ENCODE results near the gene TAS2R41. TPM values are rescaled to one million over a fixed set of nuclear protein-coding genes. Genes with fewer than 3 reads are reported as not detected.
"Not testable (repeated sequence)": the region's sequence is repeated elsewhere in the genome, so short reads cannot be mapped to it uniquely, and the experiment has no call there.

TAS2R41 gene
- polyA plus RNA-seq, 12 donors: not detected

- DNase-seq: no peak
Measured at GRCh38 chr7:143516981-143517380, 39.3 kb downstream of the TAS2R41 start.

GRCh38 chr7:143518521-143518920 is 40.8 kb downstream of the TAS2R41 start:
- DNase-seq: no peak

GRCh38 chr7:143518941-143519340 is 41.3 kb downstream of the TAS2R41 start:
- DNase-seq: no peak

GRCh38 chr7:143519411-143520131 is 41.9 kb downstream of the TAS2R41 start:
- peak; percentile 61 for DNase-seq

- DNase-seq: not testable (repeated sequence)
Measured at GRCh38 chr7:143522309-143522916, 44.7 kb downstream of the TAS2R41 start.

Other genes starting within 250 kb of the TAS2R41 start
- gene GSTK1, start 214.4 kb upstream of the TAS2R41 start, polyA plus RNA-seq (ENCODE audit: insufficient read length in 12 of 12): 100 to 1,000 TPM in 2 of 12 donors, 10 to 100 TPM in 9, not detected in 1; 72.2 to 111 (median 84.4) TPM
- 1 to 10 TPM in 4 of 12 donors, under 1 TPM in 6, not detected in 2; 0.53 to 4.1 (median 0.98) TPM for gene TMEM139, start 192.9 kb upstream of the TAS2R41 start, polyA plus RNA-seq (ENCODE audit: insufficient read length in 12 of 12)
- gene CASP2, start 189.5 kb upstream of the TAS2R41 start, polyA plus RNA-seq (ENCODE audit: insufficient read length in 12 of 12): 10 to 100 TPM; 19.8 to 99.7 (median 24.2) TPM
- 1 to 10 TPM in 6 of 12 donors, under 1 TPM in 4, not detected in 2; 0.36 to 4.5 (median 1.9) TPM for gene CLCN1, start 161.8 kb upstream of the TAS2R41 start, polyA plus RNA-seq (ENCODE audit: insufficient read length in 12 of 12)
- 10 to 100 TPM in 1 of 12 donors, 1 to 10 TPM in 10, not detected in 1; 1.6 to 10.3 (median 2.1) TPM for gene FAM131B, start 115.2 kb upstream of the TAS2R41 start, polyA plus RNA-seq (ENCODE audit: insufficient read length in 12 of 12)
- gene ZYX, start 96.5 kb upstream of the TAS2R41 start, polyA plus RNA-seq (ENCODE audit: insufficient read length in 12 of 12): 100 to 1,000 TPM in 11 of 12 donors, not detected in 1; 151 to 656 (median 188) TPM
- 10 to 100 TPM in 1 of 12 donors, 1 to 10 TPM in 9, not detected in 2; 1.5 to 15.4 (median 3.8) TPM for gene EPHA1, start 69.0 kb upstream of the TAS2R41 start, polyA plus RNA-seq (ENCODE audit: insufficient read length in 12 of 12)
- not detected for gene TAS2R60, start 34.4 kb upstream of the TAS2R41 start, polyA plus RNA-seq (ENCODE audit: insufficient read length in 12 of 12)
- 1 to 10 TPM in 2 of 12 donors, under 1 TPM in 4, not detected in 6; 0.12 to 8.3 (median 0.75) TPM for gene CTAGE15, start 93.9 kb downstream of the TAS2R41 start, polyA plus RNA-seq (ENCODE audit: insufficient read length in 12 of 12)
- 10 to 100 TPM in 8 of 12 donors, 1 to 10 TPM in 3, not detected in 1; 6.8 to 26.2 (median 13.3) TPM for gene TCAF2, start 143.1 kb downstream of the TAS2R41 start, polyA plus RNA-seq (ENCODE audit: insufficient read length in 12 of 12)